ENCODE results near the gene WASF1. TPM values are rescaled to one million over a fixed set of nuclear protein-coding genes. Genes with fewer than 3 reads are reported as not detected.
"Not testable (repeated sequence)": the region's sequence is repeated elsewhere in the genome, so short reads cannot be mapped to it uniquely, and the experiment has no call there.

Gene WASF1
- total RNA-seq, 4 donors from 2014 or later: 1.9 to 7.1 (median 5.9) TPM

GRCh38 chr6:110075406-110075805, 104.1 kb downstream of the WASF1 start:
- 84 to 86% methylated on average over 1 of the region's 1 CpG for WGBS, 2 donors (ENCODE audit: low coverage in 1 of 2)
- peaks cover 8% of the 10 kb centered on the region for H3K27me3 ChIP-seq
- in situ Hi-C loops (cut with MboI; ENCODE audit: low pct_ligation_motif_present in 1 of 4, low pct_unique_long_range_greater_than_20kb in 1 of 4, low sequenced_read_pairs in 3 of 4) (no loop called here), intact Hi-C loops (cut with DNase I; ENCODE audit: low total_unique reads) (no loop called here)
- no peak for DNase-seq
- H3K27ac ChIP-seq: no peak overlapping the region
- no peaks in the 10 kb centered on the region for H3K9me3 ChIP-seq
- no peak for TF ChIP-seq POLR2A (IDR thresholded peaks at IDR 0.05)
- TF ChIP-seq POLR2AphosphoS5 (IDR thresholded peaks at IDR 0.05): no peak
- TF ChIP-seq CTCF (IDR thresholded peaks at IDR 0.05): no peak
- no peak for TF ChIP-seq EP300 (IDR thresholded peaks at IDR 0.05; ENCODE audit: low read depth)
- no peaks in the 10 kb centered on the region for H3K4me1 ChIP-seq
- no peaks in the 10 kb centered on the region for H3K36me3 ChIP-seq
- H3K4me3 ChIP-seq: no peak overlapping the region

- in situ Hi-C loops (cut with MboI; ENCODE audit: low pct_ligation_motif_present in 1 of 4, low pct_unique_long_range_greater_than_20kb in 1 of 4, low sequenced_read_pairs in 3 of 4): loop anchor here in 2 of 4 donors (25.0 kb wide), 1 partner anchor 314 kb away; no protein-coding TSS in a partner anchor
- H3K36me3 ChIP-seq; H3K4me3 ChIP-seq; H3K4me1 ChIP-seq; H3K9me3 ChIP-seq; intact Hi-C loops (cut with DNase I; ENCODE audit: low total_unique reads); DNase-seq; H3K27me3 ChIP-seq; H3K27ac ChIP-seq: not testable (repeated sequence)
Observed at GRCh38 chr6:110073474-110073873, 106.0 kb downstream of the WASF1 start.

GRCh38 chr6:110068592-110068967, 110.9 kb downstream of the WASF1 start:
- 82 to 90% methylated on average over 6 to 8 of the region's 8 CpGs for WGBS, 2 donors (ENCODE audit: low coverage in 1 of 2)
- in situ Hi-C loops (cut with MboI; ENCODE audit: low pct_ligation_motif_present in 1 of 4, low pct_unique_long_range_greater_than_20kb in 1 of 4, low sequenced_read_pairs in 3 of 4) (loop anchor here in 2 of 4 donors (25.0 kb wide), 1 partner anchor 319 kb away; no protein-coding TSS in a partner anchor), intact Hi-C loops (cut with DNase I; ENCODE audit: low total_unique reads) (no loop called here)
- H3K27ac ChIP-seq: no peak overlapping the region
- no peaks in the 10 kb centered on the region for H3K4me1 ChIP-seq
- no peaks in the 10 kb centered on the region for H3K36me3 ChIP-seq
- DNase-seq: no peak
- TF ChIP-seq POLR2AphosphoS5 (IDR thresholded peaks at IDR 0.05) (no peak), EP300 (IDR thresholded peaks at IDR 0.05; ENCODE audit: low read depth) (no peak), POLR2A (IDR thresholded peaks at IDR 0.05) (no peak), CTCF (IDR thresholded peaks at IDR 0.05) (no peak)
- H3K27me3 ChIP-seq: peaks cover 8% of the 10 kb centered on the region
- H3K4me3 ChIP-seq: no peak overlapping the region
- no peaks in the 10 kb centered on the region for H3K9me3 ChIP-seq

GRCh38 chr6:110067837-110068591, 111.5 kb downstream of the WASF1 start:
- Histone ChIP-seq H3K27me3 (peaks cover 8% of the 10 kb centered on the region), H3K9me3 (no peaks in the 10 kb centered on the region), H3K4me3 (no peak overlapping the region), H3K36me3 (no peaks in the 10 kb centered on the region), H3K27ac (no peak overlapping the region), H3K4me1 (no peaks in the 10 kb centered on the region)
- intact Hi-C loops (cut with DNase I; ENCODE audit: low total_unique reads) (no loop called here), in situ Hi-C loops (cut with MboI; ENCODE audit: low pct_ligation_motif_present in 1 of 4, low pct_unique_long_range_greater_than_20kb in 1 of 4, low sequenced_read_pairs in 3 of 4) (loop anchor here in 2 of 4 donors (25.0 kb wide), 1 partner anchor 319 kb away; no protein-coding TSS in a partner anchor)
- 71 to 76% methylated on average over 6 of the region's 6 CpGs for WGBS, 2 donors (ENCODE audit: low coverage in 1 of 2)
- no peak for DNase-seq
- TF ChIP-seq EP300 (IDR thresholded peaks at IDR 0.05; ENCODE audit: low read depth) (no peak), POLR2A (IDR thresholded peaks at IDR 0.05) (no peak), CTCF (IDR thresholded peaks at IDR 0.05) (no peak), POLR2AphosphoS5 (IDR thresholded peaks at IDR 0.05) (no peak)
